Mammary epithelial cell (primary cell): ENCODE measurements around the gene STAG3.
"Not testable (repeated sequence)": the region's sequence is repeated elsewhere in the genome, so short reads cannot be mapped to it uniquely, and the experiment has no call there.

Experiments used
- EZH2 ChIP-seq: IDR thresholded peaks from 2 replicates; pipeline ENCODE4 v1.6.1; 2012; ENCODE audit warnings: low read length, inconsistent platforms, borderline replicate concordance
- TF ChIP-seq, protein P1 (sequence below), 2 donors: IDR thresholded peaks in 1 of 2; conservative IDR thresholded peaks in 1 of 2; 2 replicates each; pipeline ENCODE4 v1.5.1; 2011 to 2012; ENCODE audit warnings: inconsistent platforms in 2 of 2, low read length in 2 of 2, mild to moderate bottlenecking in 2 of 2, control low read depth in 1 of 2, low read depth in 1 of 2; ENCODE audit not compliant: insufficient read depth in 1 of 2; ENCODE audit errors: extremely low read depth in 1 of 2

DNA sequence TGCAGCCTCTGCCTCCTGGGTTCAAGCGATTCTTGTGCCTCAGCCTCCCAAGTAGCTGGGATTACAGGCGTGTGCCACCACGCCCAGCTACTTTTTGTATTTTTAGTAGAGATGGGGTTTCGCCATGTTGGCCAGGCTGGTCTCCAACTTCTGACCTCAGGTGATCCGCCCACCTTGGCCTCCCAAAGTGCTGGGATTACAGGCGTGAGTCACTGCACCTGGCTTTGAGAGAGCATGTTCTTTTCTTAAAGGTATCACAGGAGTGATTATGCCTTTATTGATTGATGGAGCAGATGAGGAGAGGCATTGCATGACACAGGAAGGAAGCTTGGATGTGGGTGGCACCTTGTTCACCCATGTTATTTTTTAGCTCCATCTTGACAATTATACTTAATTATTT, 5.4 kb downstream of the STAG3 start:
- TF ChIP-seq, protein P1, sequence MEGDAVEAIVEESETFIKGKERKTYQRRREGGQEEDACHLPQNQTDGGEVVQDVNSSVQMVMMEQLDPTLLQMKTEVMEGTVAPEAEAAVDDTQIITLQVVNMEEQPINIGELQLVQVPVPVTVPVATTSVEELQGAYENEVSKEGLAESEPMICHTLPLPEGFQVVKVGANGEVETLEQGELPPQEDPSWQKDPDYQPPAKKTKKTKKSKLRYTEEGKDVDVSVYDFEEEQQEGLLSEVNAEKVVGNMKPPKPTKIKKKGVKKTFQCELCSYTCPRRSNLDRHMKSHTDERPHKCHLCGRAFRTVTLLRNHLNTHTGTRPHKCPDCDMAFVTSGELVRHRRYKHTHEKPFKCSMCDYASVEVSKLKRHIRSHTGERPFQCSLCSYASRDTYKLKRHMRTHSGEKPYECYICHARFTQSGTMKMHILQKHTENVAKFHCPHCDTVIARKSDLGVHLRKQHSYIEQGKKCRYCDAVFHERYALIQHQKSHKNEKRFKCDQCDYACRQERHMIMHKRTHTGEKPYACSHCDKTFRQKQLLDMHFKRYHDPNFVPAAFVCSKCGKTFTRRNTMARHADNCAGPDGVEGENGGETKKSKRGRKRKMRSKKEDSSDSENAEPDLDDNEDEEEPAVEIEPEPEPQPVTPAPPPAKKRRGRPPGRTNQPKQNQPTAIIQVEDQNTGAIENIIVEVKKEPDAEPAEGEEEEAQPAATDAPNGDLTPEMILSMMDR (conservative IDR thresholded peaks at IDR 0.05 in 1 of 2, IDR thresholded peaks at IDR 0.05 in 1 of 2; ENCODE audit: extremely low read depth in 1 of 2, insufficient read depth in 1 of 2, low read depth in 1 of 2, low read length in 2 of 2), result not testable (repeated sequence)
- not testable (repeated sequence) for TF ChIP-seq EZH2
